ENCODE measurements around the gene PTGDS.

PTGDS gene

GRCh38 chr9:136946228-136947027 is 30.9 kb upstream of the PTGDS start:
- no peak for DNase-seq

DNA sequence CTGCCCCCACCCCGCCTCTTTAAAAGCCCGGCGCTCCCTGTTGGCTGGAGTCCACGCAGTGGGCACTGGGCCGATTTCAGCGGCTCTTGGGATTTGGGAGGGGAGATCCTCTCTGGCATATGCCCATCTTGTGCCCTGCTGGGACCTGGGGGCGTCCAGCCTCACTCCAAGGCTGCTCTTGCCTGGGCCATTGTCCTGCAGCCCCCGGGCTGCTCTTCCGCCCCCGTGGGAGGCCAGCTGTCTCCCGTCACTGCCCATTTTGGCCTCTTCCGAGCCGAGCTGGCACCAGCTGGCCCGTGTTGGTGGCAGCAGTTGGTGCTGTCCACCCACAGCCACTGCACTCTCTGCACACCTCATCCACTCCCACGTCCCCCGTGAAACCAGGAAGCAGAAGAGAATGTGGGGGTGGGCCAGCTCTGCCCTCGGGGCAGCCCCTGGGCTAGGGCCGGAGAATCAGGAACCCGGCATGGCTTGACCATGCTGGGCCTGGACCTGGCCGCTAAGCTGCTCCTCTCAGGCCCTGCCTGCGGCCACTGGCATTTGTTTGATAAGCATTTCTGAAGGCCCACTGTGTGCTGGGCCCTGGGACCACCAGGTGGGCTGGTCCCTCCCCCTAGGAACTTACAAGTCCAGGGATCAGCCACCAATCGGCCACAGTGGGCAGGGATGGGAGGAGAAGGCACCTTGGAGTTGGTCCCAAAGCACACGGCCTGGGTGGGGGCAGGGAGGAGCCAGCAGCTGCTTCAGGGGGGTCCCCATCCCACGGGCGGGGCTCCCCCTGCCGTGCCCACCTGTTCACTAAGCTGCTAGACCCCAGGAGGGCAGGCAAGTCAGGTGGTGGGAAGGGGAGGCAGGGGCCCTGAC is 30.0 kb upstream of the PTGDS start:
- no peak for DNase-seq

- peak; percentile 72 for DNase-seq
Measured at GRCh38 chr9:136947955-136948510, 29.3 kb upstream of the PTGDS start.

- DNase-seq = no peak
Measured at GRCh38 chr9:136949239-136949816, 28.0 kb upstream of the PTGDS start.

DNA sequence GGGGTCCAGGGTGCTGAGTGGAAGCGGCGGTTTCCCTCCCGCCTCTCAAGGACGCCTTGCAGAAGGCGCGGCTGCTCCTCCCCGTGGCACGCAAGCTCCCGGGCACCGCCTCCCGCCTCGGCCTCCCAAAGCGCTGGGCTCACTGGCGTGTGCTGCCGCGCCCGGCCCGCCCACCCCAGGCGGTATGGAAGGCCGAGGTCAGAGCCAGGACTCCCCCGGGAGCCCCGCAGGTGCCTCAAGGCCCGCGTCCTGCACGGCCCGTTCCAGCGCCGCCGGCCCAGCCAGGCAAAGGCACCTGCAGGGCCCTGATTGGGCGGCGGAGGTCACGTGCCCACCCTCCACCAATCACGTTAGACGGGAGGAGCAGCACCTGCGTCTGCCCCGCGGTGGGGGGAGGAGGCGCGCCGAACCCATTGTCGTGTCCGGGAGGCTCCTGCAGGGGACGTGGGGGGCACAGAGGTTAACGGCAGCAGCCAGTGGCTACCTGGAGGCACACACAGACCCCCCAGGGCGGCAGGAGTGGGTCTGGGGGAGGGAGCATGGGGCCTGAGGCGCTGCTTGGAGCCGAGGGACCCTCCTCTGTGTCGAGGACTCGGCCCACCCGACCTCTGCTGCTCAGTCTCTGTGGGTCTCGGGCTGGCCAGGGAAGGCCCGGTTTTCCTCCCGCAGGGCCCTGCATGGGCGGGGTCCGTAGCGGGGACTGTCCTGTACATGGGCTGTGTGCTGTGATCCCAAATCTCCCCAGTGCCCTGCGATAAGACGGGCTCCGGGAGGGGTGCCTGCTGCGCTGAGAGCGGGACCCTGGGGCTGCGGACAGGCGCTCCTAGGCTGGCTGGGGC is 27.3 kb upstream of the PTGDS start:
- DNase-seq = peak; percentile 94

GRCh38 chr9:136950656-136951276 is 26.5 kb upstream of the PTGDS start:
- DNase-seq = no peak

DNA sequence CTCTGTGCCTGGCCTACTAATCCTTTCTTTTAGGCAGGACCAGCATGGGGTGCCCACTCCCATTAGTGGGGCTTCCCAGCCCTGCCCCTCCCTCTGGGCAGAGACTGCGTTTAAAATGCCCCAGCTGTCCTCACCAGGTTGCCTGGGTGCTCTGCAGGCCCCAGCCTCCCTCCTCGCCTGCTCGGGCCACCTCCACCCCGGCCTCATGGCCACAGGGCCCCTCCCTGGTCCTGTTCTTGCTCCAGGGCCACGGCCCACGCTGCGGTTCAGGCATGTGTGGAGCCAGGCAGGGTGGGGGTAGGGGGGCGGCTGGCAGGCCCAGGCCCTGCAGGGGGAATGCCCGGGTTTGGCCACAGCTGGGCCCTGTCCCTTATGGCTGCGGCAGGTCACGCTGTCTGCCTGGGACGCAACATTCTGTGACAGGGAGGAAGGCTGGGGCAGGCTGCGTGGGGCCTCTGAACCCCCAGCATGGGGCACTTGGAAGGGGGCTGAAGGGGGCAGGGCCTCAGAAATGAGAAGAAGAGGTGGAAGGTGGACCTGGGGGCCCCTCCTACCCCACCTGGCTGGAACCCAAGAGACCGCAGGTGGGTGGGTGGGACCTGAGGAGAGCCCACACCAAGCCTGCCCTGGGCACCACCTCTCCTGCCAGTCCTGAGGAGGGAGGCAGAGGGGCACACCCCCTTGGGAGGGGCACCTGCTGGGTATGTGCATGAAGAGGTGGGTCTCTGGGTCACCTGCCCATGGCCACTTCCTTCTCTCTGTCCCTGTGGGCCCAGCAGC is 25.6 kb upstream of the PTGDS start, which contains the start of gene LCN12:
LCN12 (plus strand) TSS at position 733 of the 780 bp plus-strand sequence. CDS start 55 bp downstream, outside the sequence.
- DNase-seq = no peak

DNA sequence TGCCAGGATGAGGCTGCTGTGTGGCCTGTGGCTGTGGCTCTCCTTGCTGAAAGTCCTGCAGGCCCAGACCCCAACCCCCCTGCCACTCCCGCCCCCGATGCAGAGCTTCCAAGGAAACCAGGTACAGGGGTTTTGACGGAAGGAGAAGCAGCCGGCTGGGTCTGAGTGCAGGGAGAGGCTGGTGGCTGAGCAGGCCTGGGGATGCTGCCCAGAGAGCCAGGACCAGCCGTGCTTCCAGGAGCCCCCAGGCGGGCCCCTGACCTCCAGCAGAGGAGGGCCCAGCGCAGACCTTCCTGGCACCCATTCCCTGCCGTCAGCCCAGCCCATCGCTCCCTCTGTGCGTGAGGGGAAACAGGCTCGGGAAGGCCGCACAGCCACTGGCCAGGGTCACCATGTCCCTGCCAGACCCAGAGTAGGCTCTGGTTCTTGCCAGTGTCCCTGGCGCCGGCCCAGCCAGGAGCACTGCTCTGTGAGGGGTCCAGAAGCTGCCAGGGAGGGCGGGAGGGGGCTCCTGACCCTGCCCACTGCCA is 24.9 kb upstream of the PTGDS start:
- no peak for DNase-seq

GRCh38 chr9:136952876-136953770 is 24.2 kb upstream of the PTGDS start:
- DNase-seq = no peak

GRCh38 chr9:136953771-136954269 is 23.5 kb upstream of the PTGDS start:
- no peak for DNase-seq

DNA sequence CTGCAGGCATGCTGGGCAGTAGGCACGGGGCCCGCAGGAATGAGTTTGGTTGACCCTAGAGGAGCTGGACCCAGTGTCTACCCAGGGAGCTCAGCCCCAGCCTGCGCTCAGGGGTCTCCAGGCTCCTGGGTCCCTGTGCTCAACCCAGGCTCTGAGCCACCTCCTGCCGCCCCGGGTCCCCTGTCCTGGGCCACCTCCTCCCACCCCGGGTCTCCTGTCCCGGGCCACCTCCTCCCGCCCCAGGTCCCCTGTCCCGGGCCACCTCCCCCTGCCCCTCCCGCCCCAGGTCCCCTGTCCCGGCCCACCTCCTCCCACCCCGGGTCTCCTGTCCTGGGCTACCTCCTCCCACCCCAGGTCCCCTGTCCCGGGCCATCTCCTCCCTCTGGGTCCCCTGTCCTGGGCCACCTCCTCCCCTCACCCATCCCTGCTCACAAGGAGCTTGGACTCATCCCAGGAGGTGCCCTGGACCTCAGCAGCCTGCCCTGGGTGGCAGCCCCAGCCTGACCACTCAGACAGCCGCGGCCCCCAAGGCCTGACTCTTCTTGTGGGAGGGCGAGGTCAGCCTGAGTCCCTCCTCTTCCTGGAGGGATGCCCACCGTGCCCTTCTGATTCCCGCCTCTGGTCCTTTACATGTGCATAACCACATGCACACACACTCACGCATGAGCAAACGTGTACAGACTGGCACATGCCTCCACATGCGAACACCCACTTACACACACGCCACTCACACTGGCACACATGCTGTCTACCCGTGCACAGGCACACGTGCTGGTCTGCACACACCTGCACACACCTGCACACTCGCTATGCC is 22.8 kb upstream of the PTGDS start:
- DNase-seq = no peak

GRCh38 chr9:136955202-136955942 is 21.9 kb upstream of the PTGDS start:
- no peak for DNase-seq

GRCh38 chr9:136955943-136956335 is 21.4 kb upstream of the PTGDS start:
- no peak for DNase-seq

DNA sequence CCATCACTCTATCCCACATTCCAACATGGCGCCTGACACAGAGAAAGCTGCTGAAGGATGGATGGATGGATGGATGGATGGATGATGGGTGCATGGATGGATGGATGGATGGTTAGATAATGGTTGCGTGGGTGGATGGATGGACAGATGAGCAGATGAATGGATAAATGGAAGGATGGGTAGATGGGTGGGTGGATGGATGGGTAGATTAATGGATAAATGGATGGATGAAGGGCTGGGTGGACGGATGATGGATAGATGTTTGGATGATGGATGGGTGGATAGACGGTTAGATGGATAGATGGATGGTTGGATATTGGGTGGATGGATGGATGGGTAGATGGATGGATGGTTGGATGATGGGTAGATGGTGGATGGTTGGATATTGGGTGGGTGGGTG is 20.7 kb upstream of the PTGDS start:
- no peak for DNase-seq

GRCh38 chr9:136957461-136957860 is 19.8 kb upstream of the PTGDS start:
- no peak for DNase-seq

GRCh38 chr9:136957901-136958300 is 19.4 kb upstream of the PTGDS start:
- no peak for DNase-seq

DNA sequence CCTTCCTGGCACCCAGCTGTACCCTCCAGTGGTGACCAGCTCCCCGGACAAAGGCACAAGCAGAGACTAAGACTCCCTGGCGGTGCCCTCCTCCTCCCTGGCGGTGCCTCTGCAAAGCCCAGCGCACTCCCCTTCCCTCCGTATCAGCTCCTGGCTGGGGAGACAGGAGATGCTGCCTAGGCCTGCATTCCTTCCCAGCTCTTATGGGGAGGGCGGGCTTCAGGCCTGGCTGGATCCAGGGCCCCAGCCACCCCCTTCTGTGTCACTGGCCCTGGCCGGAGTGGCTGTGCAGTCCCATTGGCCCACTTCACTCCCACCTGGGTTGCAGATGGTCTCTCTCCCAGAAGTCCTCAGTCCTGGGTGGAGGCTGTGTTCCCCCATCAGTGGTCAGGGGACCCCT is 18.8 kb upstream of the PTGDS start:
- no peak for DNase-seq
